ENCODE data around the gene KCNK1. TPM values are rescaled to one million over a fixed set of nuclear protein-coding genes. Genes with fewer than 3 reads are reported as not detected.

Gene KCNK1
- total and polyA plus RNA-seq, 2 donors, result 7.2 to 8.8 TPM

DNA sequence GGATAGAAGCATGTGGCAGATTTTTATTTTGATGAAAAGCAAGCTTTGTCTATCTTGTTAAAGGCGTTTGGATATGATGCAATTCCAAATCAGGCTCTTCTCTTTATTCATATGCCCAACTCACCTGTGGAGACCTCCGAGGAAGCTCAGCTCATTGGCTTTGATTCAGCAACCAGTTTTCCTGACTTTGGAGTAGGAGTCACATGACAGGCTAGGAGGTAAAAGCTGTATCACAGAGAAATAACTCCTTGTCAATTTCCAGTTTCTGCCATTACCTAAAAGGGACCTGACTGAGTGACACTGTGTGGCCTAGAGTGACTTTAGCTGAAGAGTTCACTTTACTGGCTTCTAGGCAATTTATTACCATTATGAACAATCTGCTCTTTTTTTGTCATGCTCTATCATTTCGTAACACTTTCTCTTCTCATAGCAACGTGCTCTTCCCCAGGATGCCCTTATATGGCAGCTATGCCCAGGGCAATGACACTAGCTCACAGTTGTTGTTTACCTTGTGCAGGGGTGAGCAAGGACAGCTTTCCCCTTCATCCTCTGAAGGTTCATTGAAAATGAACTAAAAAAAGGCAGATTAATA lies 107.2 kb downstream of the KCNK1 start:
- H3K27ac ChIP-seq (ENCODE audit: low read depth), result no peak overlapping the region
- DNase-seq (ENCODE audit: extremely low spot score), result no peak
- no peaks in the 10 kb centered on the region for H3K4me1 ChIP-seq (ENCODE audit: insufficient read depth)
- H3K4me3 ChIP-seq (ENCODE audit: low read depth, low read length), result no peak overlapping the region
- H3K36me3 ChIP-seq (ENCODE audit: insufficient read depth), result no peaks in the 10 kb centered on the region
- 47% methylated on average over 4 of the region's 4 CpGs for WGBS

Small RNA genes lying within 50 kb of the gene (small RNA-seq; reads per million reads assigned to genes)
- gene MIR4427, result not detected
